Stimulated activated CD4-positive, alpha-beta T cell treated with anti-CD3 and anti-CD28 coated beads, Interleukin-15, amount 100 ng/mL, for 48 hours (primary cell): ENCODE data around the gene KRTAP3-3.

Experiments used
- DNase-seq, 2 donors: peaks; one replicate each; pipeline ENCODE4 v3.0.0-alpha.2; 2020; ENCODE audit warnings: low read depth in 2 of 2

Gene KRTAP3-3

DNA sequence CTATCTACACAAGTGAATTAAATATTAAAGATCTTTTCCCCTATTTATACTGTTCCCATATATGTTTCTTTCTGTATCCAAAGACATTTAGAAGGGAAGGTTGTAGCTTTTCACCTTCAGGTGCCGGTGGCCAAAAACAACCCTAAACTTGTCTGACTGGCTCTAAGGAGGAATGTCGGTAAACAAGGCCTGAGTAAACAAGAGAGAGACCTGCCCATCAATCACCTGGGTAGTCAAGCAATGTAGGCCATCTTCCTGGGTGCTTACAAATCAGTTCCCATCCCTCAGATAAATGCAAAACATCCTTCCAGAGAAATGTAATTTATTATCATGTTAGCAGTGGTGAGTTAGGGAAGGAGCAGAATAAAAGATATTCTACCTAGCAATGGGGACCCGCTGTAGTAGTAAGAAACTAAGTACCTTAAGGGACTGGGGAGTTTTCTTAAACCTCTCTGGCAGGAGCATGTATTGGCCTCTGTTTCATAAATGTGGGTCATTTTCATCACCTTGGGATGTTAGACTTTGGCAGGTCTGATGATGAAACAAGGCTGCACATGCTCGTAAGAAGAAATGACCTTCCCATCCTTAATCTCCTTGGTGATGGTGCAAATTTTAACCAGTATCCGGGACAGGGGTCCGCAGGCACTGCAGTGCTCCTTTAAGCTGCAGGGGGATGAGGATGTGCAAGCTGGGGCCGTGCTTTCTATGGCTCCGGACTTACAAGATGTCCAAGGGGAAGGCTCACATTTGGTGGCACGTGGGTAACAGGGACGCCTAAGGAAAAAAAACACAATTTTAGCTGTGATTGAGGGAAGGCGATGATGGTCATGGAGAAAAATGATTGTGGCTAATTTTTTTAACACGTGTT, 35.6 kb downstream of the KRTAP3-3 start:
- DNase-seq: no peak

DNA sequence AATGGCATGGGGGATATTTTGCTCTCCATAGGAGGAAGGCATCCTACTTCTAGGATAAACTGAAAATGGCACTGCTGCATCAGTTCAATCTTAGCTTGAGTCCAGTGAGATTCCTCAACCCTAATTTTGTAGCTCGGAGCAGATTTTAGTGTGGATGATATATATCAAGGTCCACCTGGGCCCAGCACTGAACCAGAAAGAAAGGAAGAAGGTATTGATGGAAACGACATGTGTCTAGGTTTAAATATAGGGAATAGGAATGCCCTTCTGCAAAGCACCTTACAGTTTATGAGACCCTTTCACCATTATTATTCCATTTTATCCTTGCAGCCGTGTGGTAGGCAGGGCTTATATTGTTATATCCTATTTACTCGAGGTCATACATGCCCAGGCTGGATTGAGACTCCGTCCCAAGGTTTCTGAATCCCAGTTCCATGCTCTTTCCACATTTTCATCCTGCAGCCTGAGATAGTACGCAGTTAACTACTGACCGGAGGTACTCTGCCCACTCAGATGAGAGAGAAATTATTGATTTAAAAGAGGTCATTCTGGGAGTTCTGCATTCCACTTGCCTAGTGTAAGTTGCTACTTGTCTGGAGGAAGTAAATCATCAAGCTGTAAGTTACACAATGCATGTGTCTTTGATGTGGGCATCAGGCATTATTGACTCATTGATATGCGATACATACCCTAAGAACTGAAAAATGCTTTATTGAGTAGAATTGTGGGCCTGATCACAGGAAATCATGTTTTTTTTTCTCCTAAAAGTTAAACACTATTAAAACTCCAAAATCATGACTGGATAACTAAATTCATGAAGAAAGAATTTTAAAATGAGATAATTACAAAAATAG, 37.3 kb downstream of the KRTAP3-3 start:
- DNase-seq: no peak

DNA sequence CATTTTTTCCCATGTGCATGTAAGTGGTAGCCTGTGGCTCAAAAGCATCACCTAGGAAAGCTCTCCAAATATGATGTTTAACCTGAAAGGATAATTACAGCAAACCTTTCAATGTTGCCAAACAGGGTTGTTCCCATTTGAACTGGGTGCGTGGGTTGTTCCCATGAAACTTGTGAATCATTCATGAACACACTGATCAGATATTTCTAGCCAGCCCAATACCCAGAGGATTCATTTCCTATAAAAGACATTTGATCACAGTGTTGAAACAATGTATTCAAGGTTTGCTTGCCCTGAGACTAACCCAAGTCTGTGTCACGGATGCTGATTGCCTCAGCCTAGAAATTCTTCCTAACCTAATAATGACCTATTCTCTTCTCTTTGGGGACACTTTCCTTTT, 40.1 kb downstream of the KRTAP3-3 start:
- DNase-seq: peak in 1 of 2 donors; percentile 9

- DNase-seq: no peak
Measured at GRCh38 chr17:40952661-40953060, 41.3 kb downstream of the KRTAP3-3 start.

GRCh38 chr17:40952154-40952553, 41.8 kb downstream of the KRTAP3-3 start:
- no peak for DNase-seq

DNA sequence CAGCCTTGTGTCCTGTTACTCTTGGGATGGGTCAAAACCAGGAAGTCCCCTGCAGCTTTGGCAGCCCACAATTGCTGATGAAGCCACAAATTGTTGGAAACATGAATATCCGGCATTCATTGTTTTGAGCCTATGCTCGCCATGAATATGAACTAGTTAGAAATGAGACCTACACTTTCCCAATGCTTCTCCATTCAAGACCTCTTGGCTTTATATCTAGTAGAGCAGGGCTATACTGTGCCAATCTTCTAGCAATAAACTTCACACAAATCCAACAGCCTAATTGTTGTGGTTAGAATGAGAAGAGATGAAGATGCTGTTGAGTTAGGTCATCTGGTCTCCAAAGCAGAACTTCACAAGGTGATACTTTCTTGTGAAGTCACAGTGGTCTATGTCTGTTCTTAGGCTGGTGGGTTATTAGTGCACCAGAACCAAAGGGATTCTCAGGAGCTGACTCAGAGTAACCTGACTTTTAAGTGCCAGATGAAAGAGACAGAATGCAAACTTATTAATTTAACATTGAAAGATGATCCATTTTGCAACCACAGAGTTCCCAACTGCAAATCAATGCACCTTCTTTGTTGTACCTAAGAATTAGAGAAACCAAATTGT, 42.8 kb downstream of the KRTAP3-3 start:
- no peak for DNase-seq

DNA sequence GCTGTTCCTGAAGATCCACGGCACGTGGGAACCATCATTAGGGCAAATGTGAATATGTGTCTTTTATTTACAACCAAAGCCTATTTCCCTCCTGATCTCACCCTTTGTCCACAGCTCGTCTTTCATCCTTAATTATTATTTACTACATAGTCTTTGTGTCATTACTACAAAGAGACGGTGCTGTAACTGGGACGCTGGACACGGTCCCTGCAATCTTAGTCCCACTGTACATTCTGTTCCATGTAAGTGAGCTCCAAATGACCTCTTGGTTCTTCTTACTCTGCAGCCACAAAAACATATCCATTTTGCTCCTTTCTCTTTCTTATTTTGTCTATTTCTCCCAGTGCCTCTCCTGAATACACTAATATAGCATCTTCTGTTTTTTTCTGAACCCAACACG, 43.8 kb downstream of the KRTAP3-3 start:
- DNase-seq: no peak

- no peak for DNase-seq
Measured at GRCh38 chr17:40949418-40949817, 44.5 kb downstream of the KRTAP3-3 start.

- no peak for DNase-seq
Measured at GRCh38 chr17:40947929-40948328, 46.0 kb downstream of the KRTAP3-3 start.

DNA sequence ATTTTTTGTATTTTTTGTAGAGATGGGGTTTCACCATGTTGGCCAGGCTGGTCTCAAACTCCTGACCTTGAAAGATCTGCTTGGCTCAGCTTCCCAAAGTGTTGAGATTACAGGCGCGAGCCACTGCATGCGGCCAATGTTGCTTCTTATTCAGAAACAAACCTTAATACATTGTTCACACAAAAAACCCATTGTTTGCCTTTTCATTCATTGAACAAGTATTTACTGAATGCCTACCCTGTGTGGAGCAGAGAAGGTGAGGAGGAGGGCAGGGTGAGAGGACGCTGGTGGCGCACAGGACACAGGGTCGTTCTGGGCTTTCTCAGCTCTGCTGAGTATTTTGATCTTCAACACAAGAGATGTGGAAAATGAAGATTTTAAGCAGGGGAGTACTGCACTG, 48.5 kb downstream of the KRTAP3-3 start:
- DNase-seq: no peak

- no peak for DNase-seq
Measured at GRCh38 chr17:40944531-40944930, 49.4 kb downstream of the KRTAP3-3 start.
